Gastroesophageal sphincter (tissue), 4 donors: Measurements from ENCODE around the gene DNAJC5G. TPM values are rescaled to one million over a fixed set of nuclear protein-coding genes. Genes with fewer than 3 reads are reported as not detected.

ENCODE experiments used
- ATAC-seq: fragments of 150-250 bp; one replicate; pipeline ENCODE4 v1.9.1; 2016; ENCODE audit warnings: mild to moderate bottlenecking, moderate library complexity
- H3K27ac ChIP-seq, 4 donors: fragments of 200-600 bp; sonication (generic) in 3 of 4; 1 replicate in 3 of 4; 2 replicates in 1 of 4; pipeline ENCODE4 v1.5.1; 2016 to 2019
- H3K27me3 ChIP-seq: fragments of 200-600 bp; sonication (generic); one replicate; pipeline ENCODE4 v1.5.1; 2019
- H3K36me3 ChIP-seq, 2 donors: fragments of 200-600 bp; sonication (generic); one replicate each; pipeline ENCODE4 v1.5.1; 2019; ENCODE audit warnings: control low read depth in 1 of 2
- H3K4me1 ChIP-seq, 3 donors: fragments of 200-600 bp; sonication (generic); 1 replicate in 2 of 3; 2 replicates in 1 of 3; pipeline ENCODE4 v1.5.1; 2016 to 2019; ENCODE audit warnings: control low read depth in 2 of 3
- H3K4me3 ChIP-seq, 2 donors: fragments of 200-600 bp; sonication (generic); one replicate each; pipeline ENCODE4 v1.5.1; 2019; ENCODE audit warnings: mild to moderate bottlenecking in 1 of 2, moderate library complexity in 1 of 2
- H3K9me3 ChIP-seq, 3 donors: fragments of 200-600 bp; sonication (generic); one replicate each; pipeline ENCODE4 v1.5.1; 2017 to 2019; ENCODE audit warnings: control low read depth in 2 of 3
- EP300 ChIP-seq: sonication (generic); formaldehyde crosslinking; IDR thresholded peaks from one replicate; pipeline ENCODE4 v1.6.1; 2017; ENCODE audit warnings: antibody characterized with exemption, mild to moderate bottlenecking
- POLR2A ChIP-seq, 2 donors: fragments of 450-650 bp; IDR thresholded peaks; one replicate each; pipeline ENCODE4 v1.6.1; 2017; ENCODE audit warnings: antibody characterized with exemption in 2 of 2, mild to moderate bottlenecking in 2 of 2, moderate library complexity in 1 of 2
- POLR2AphosphoS5 ChIP-seq: sonication (generic); formaldehyde crosslinking; IDR thresholded peaks from one replicate; pipeline ENCODE4 v1.6.1; 2017; ENCODE audit warnings: antibody characterized with exemption
- WGBS, 2 donors: methylation state at CpG; one replicate each; pipeline ENCODE4 v1.1.5; 2018; ENCODE audit warnings: low coverage in 1 of 2; 5-methylcytosine and 5-hydroxymethylcytosine counted together
- total RNA-seq, 4 donors: library from RNA; depleted of rRNA; stranded (reverse); fragments of >200 nt; gene quantifications; one replicate each; pipeline ENCODE4 v1.1.0, GENCODE V29; 2016
- TF ChIP-seq, protein P1 (sequence below), 4 experiments: fragments of 200-600 bp in 2 of 4; fragments of 450-650 bp in 2 of 4; sonication (generic) in 1 of 4; IDR thresholded peaks; one replicate each; pipeline ENCODE4 v1.5.1; 2017 to 2019; ENCODE audit warnings: antibody characterized with exemption in 4 of 4, mild to moderate bottlenecking in 2 of 4, moderate library complexity in 2 of 4

The DNAJC5G gene
- total RNA-seq, 4 donors from 2014 or later = not detected

DNA sequence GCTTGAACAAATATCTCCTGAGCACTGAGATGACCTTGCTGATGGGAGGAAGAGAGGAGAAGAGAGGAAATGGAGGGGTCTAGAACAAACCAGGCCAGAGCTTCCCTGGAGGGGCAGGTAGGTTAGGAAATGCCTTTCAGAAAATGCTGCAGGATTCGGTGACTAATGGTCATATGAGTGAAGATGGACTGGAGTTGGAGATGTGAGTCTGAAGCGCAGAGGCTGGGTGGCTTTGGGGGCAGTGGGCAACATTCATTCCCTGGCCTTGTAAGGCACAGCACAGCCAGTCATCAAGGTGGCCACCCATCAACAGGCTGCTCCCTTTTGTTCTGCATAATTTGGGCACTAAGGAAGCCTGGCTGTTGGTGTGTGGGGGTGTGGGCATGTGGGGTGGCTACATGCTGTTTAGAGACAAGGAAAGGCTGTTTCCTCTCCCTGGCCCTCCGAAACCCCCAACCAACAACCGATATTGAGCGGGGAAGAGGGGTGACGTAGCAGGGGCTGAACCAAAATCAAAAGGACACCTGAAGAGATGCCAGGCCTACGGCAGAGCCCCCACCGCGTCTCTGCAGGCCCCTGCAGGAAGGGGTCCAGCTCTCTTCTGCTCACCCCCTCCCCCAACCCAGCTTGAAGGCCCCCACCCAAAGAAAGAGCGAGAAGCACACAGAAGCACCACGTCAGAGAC, 13.8 kb upstream of the DNAJC5G start:
- Histone ChIP-seq H3K36me3 (no peaks in the 10 kb centered on the region), H3K27ac (no peak overlapping the region), H3K9me3 (no peaks in the 10 kb centered on the region), H3K4me3 (peak overlapping the region in 1 of 2 donors; percentile 55), H3K4me1 (peaks cover 0 to 42% (median 34%) of the 10 kb centered on the region in 3 donors), H3K27me3 (peaks cover 100% of the 10 kb centered on the region)
- 53 to 88% methylated on average over 2 to 5 of the region's 11 CpGs for WGBS, 2 donors
- TF ChIP-seq POLR2A (IDR thresholded peaks at IDR 0.05) = no peak
- TF ChIP-seq, protein P1, sequence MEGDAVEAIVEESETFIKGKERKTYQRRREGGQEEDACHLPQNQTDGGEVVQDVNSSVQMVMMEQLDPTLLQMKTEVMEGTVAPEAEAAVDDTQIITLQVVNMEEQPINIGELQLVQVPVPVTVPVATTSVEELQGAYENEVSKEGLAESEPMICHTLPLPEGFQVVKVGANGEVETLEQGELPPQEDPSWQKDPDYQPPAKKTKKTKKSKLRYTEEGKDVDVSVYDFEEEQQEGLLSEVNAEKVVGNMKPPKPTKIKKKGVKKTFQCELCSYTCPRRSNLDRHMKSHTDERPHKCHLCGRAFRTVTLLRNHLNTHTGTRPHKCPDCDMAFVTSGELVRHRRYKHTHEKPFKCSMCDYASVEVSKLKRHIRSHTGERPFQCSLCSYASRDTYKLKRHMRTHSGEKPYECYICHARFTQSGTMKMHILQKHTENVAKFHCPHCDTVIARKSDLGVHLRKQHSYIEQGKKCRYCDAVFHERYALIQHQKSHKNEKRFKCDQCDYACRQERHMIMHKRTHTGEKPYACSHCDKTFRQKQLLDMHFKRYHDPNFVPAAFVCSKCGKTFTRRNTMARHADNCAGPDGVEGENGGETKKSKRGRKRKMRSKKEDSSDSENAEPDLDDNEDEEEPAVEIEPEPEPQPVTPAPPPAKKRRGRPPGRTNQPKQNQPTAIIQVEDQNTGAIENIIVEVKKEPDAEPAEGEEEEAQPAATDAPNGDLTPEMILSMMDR (IDR thresholded peaks at IDR 0.05) = no peak
- TF ChIP-seq EP300 = no peak
- TF ChIP-seq POLR2AphosphoS5 = no peak
- ATAC-seq = no peak

DNA sequence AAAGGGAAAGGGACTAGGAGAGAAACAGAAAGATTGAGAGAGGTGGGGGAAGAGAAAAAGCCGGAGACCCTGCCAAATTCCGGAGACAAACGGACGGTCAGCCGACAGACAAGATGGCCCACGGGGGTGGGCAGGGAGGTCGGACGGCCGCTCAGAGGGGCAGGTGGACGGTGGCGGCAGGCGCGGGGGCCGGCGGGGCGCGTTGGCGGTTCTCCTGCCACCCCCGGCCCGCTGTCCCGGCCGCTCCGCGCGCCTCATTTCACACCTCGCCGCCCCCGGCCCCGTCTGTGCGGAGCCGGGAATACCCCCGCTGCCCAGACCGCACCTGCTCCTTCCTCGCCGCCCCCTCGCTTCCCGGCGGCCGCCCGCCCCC, 13.3 kb upstream of the DNAJC5G start:
- Histone ChIP-seq H3K27ac (no peak overlapping the region), H3K9me3 (no peaks in the 10 kb centered on the region), H3K36me3 (no peaks in the 10 kb centered on the region), H3K4me1 (peaks cover 0 to 42% (median 34%) of the 10 kb centered on the region in 3 donors), H3K4me3 (peak overlapping the region in 1 of 2 donors; percentile 55), H3K27me3 (peaks cover 100% of the 10 kb centered on the region)
- TF ChIP-seq POLR2AphosphoS5 (no peak), POLR2A (IDR thresholded peaks at IDR 0.05) (no peak), EP300 (no peak)
- TF ChIP-seq, protein P1 (IDR thresholded peaks at IDR 0.05) = no peak
- ATAC-seq = no peak
- WGBS, 2 donors = no CpG with 5 or more reads among the region's 40 CpGs

DNA sequence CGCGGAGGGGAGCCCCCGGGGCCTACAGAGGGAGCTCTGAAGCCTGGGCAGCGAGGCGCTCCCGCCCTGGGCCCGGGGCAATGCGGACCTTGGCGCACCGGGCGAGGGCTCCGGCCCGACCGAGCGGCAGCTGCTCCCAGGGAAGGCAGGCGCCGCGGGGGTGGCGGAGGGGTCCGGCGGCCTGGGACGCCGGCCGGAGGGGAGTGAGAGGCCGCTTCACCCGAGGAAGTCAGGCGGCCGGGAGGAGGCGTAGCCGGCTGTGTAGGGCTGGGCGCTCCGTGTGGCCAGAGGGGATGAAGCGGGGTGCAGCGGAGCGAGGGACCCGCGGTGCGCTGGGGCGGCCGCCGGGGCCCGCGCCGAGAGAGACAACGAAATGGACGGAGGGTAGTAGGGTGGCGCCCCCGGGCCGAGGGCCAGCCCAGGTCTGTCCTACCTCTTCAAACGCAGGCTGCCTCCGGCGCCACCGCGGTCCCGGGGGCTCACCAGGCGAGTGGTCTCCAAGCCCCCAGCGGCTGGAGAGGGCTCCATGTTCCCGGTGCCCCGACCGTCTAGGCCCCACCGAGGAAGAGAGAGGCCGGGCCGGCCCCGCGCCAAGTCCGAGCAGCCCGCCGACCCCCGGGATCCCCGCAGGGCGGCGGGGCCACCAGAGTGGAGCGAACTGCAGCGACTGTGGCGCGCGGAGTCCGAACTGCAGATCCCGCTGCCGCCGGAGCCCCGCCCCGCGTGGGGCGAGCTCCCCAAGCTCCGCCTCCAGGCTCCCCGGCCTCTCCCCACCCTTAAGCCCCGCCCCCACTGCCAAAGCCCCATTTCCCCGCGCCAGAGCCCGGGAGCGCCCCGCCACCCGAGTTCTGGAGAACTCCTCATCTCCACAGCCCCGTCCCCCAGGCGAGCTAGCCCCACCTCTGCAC, 12.6 kb upstream of the DNAJC5G start, which contains the start of gene SLC30A3:
Gene SLC30A3 (minus strand): TSS at position 669 of the 908 bp plus-strand sequence. CDS start 141 bp downstream, at position 528.
- TF ChIP-seq POLR2AphosphoS5 = no peak
- no peak for TF ChIP-seq EP300
- no peak for TF ChIP-seq POLR2A (IDR thresholded peaks at IDR 0.05)
- TF ChIP-seq, protein P1 (IDR thresholded peaks at IDR 0.05) = no peak
- peaks cover 0 to 42% (median 34%) of the 10 kb centered on the region in 3 donors for H3K4me1 ChIP-seq
- WGBS, 2 donors = no CpG with 5 or more reads among the region's 96 CpGs
- peak within 1 kb of the TSS; percentile 7 to 55 for H3K4me3 ChIP-seq
- ATAC-seq = peak; percentile 38
- H3K9me3 ChIP-seq = no peaks in the 10 kb centered on the region
- H3K27ac ChIP-seq = no peak within 1 kb of the TSS
- H3K27me3 ChIP-seq = peaks cover 100% of the 10 kb centered on the region
- no peaks in the 10 kb centered on the region for H3K36me3 ChIP-seq

DNA sequence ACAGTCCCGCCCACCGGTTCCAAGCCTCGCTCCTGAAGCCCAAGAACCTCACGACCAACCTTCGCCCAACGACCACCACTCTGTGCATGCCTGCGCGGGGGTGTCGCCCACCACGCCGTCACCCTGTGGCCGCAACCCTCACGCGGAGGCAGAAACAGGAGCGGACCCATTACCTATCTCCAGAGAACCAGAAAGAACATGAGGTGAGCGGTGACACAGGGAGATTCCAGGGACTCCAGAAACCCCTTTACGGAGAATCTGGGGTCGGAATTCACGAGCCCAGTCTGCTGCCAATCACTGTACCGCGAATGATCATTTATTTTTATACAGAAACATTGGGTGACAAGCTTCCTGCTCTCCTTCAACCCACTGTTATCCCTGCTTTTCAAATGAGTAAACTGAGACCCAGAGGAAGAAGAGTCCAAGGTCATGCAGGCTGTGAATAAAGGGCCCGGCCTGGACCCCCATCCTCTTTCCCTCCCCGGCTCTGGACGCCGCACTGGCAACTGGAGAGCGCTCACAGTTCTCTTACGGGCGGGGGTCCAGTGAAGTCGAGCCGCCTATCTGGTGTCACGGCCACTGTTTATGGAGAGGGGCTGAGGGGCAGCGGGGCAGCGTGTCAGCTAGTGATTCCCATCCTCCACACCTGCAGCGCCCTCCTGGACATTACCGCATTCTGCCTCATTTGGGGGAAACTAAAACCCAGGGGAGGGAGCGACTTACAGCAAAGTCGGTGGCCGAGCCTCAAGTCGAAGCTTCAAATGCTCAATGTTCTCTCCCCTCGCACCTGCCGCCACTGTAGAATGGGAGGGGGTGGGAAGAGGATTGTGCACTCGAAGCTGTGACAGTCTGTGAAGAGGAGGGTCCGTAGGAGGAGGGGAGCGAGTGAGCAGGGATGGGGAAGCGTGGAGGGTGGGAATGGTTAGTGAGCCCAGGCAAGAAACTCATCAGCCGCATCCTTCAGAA, 11.7 kb upstream of the DNAJC5G start:
- H3K4me1 ChIP-seq = peaks cover 0 to 42% (median 34%) of the 10 kb centered on the region in 3 donors
- TF ChIP-seq POLR2A (IDR thresholded peaks at IDR 0.05) (no peak), POLR2AphosphoS5 (no peak), EP300 (no peak)
- TF ChIP-seq, protein P1 (IDR thresholded peaks at IDR 0.05) = no peak
- peak overlapping the region; percentile 7 to 55 for H3K4me3 ChIP-seq
- H3K27me3 ChIP-seq = peaks cover 100% of the 10 kb centered on the region
- H3K9me3 ChIP-seq = no peaks in the 10 kb centered on the region
- WGBS, 2 donors = 2% methylated on average over 10 of the region's 46 CpGs; no CpG with 5 or more reads in 1 of the 2 donors
- no peaks in the 10 kb centered on the region for H3K36me3 ChIP-seq
- no peak for ATAC-seq
- no peak overlapping the region for H3K27ac ChIP-seq
